Loucy (cell line): Measurements from ENCODE around the gene MED26.

Source experiments
- CTCF ChIP-seq: fragments of 200-600 bp; sonication (generic); conservative IDR thresholded peaks from 2 replicates; pipeline ENCODE4 v1.5.1; 2014; ENCODE audit warnings: mild to moderate bottlenecking, antibody characterized with exemption, low read length
- EZH2phosphoT487 ChIP-seq: fragments of 200-600 bp; IDR thresholded peaks from 2 replicates; pipeline ENCODE4 v1.6.1; 2018; ENCODE audit warnings: antibody characterized with exemption, mild to moderate bottlenecking, moderate library complexity, borderline replicate concordance

- TF ChIP-seq CTCF: no peak
- TF ChIP-seq EZH2phosphoT487: no peak
These were observed 19.7 kb downstream of the MED26 start for GRCh38 chr19:16608290-16608739.
